ENCODE results near the gene ADRB1. TPM values are rescaled to one million over a fixed set of nuclear protein-coding genes. Genes with fewer than 3 reads are reported as not detected.
A peak's percentile ranks its signal among the peaks of the same experiment; 100 is the strongest.

Gene ADRB1
- total RNA-seq, 2 donors from 2014 or later: 32.8 to 49.8 TPM

DNA sequence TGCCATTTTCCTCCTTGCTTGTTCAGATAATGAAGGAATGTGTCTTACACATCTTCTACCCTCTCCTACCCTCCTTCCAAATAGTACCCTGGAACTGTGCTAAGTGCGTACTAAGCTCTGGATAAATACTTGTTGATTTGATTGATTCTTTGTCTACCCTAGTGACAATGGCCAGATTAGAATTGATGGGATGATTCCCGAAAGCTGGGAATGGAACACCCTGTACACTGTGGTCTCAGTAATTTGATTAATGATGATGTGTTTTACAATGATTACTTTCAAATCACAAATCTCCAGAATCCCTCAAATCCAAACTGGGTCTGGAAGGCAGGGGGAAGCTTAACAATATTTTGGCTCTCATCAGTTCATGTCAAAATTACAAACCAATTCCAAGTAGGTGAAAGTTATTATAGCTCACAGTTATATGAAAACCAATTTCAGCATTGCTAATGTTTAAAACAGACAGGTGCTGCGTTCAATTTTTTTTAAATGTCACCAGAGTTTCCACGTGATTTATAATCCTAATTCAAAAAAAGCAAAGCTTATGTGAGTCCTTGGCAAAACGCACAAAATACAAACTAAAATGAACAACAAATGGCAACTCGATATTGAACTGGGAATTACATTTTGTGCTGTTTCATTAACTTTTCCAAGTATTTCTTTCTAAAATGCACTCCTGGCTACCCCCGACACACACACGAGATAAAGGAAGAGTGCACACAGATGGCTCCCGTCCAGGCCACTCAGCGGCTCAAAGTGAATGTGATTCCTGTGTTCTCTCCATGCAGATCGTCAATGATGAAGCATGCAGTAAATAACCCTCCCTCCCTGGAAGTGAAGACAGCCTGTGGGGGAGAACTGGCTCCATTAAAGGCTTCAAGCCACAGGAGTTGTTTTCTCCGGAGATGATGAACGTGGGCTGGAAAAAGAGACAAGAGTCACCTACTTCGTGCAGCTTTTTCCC is 21.7 kb upstream of the ADRB1 start:
- Histone ChIP-seq H3K4me3 (no peak overlapping the region), H3K27ac (peak overlapping the region; percentile 60 to 81), H3K36me3 (no peaks in the 10 kb centered on the region), H3K4me1 (peaks cover 0 to 40% of the 10 kb centered on the region in 2 donors), H3K27me3 (no peaks in the 10 kb centered on the region), H3K9me3 (no peaks in the 10 kb centered on the region)
- TF ChIP-seq, protein P1, sequence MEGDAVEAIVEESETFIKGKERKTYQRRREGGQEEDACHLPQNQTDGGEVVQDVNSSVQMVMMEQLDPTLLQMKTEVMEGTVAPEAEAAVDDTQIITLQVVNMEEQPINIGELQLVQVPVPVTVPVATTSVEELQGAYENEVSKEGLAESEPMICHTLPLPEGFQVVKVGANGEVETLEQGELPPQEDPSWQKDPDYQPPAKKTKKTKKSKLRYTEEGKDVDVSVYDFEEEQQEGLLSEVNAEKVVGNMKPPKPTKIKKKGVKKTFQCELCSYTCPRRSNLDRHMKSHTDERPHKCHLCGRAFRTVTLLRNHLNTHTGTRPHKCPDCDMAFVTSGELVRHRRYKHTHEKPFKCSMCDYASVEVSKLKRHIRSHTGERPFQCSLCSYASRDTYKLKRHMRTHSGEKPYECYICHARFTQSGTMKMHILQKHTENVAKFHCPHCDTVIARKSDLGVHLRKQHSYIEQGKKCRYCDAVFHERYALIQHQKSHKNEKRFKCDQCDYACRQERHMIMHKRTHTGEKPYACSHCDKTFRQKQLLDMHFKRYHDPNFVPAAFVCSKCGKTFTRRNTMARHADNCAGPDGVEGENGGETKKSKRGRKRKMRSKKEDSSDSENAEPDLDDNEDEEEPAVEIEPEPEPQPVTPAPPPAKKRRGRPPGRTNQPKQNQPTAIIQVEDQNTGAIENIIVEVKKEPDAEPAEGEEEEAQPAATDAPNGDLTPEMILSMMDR (IDR thresholded peaks at IDR 0.05): no peak
- peak; percentile 76 for DNase-seq (ENCODE audit: low spot score)

DNA sequence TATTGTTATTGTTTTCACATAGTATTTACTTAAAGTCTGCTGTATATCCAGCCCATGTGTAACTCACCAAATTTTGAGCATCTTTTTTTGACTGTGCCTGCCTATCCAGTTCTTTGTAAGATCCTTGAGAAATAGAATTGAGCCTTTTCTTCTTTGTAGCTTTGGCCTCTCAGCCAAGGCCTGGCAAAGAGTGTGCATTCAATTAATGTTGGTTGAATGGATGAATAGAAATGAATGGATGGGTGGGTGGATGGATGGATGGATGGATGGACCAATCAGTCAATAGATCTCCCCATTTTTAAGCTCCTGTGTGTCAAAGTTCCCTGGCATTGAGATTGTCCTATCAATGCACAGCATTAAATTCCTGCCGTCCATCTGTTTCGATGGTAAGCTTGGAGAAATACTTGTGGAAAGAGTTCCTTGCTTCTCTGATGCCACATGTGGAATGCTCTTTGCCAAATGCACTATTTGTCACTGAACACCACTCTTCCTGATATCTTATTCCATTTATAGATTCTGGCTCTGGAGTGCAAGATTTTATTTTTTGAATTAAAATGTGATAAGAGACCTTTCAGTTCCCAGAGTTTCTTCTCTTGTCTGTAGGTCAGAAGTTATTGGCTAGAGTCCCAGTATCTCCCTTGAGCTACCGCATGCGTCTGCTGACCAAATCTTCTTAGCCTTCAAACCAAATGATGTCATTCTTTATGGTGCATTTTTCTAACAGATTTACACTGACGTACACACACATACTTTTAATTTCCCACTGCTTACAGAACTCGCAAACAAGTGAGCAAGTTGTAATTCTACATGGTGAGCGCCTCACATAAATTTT is 20.7 kb upstream of the ADRB1 start:
- H3K27ac ChIP-seq: peak overlapping the region; percentile 60 to 81
- H3K9me3 ChIP-seq: no peaks in the 10 kb centered on the region
- DNase-seq (ENCODE audit: low spot score): no peak
- peaks cover 0 to 40% of the 10 kb centered on the region in 2 donors for H3K4me1 ChIP-seq
- H3K27me3 ChIP-seq: no peaks in the 10 kb centered on the region
- H3K4me3 ChIP-seq: no peak overlapping the region
- no peaks in the 10 kb centered on the region for H3K36me3 ChIP-seq
- TF ChIP-seq, protein P1 (IDR thresholded peaks at IDR 0.05): no peak

DNA sequence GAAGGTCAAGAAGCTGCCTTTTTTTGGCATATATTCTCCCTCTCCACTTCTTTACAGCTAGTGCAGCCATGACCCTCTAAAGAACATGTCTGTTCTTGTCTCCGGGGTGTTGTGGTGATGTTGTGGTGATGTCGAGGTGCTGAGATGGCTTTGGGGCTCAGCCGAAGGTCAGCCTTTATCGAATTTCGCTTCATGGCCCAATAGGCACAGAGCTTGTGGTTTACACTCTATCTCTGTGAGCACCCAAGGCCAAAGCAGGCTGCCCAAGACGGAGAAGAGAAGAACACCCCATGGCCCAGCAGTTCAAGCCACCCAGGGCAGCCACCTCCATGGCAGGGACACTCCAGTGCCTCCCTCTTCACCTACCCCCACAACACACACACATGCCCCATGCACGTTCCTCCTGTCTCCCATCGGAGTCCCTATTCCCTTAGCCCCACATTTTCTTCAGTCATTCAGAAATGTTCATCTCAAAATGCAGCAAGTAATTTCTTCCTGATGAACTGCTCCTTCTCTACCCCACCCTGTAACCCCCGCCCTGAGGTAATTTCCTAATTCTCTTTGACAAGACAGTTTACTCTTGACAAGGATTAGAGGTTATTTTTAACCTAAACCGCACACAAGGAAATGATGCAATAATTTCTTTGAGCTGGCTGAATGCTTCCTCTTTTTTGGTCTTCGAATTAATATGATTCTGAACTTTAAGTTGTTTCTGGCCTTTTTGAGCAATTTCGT is 18.6 kb upstream of the ADRB1 start:
- peak overlapping the region in 1 of 2 donors; percentile 51 for H3K27ac ChIP-seq
- no peaks in the 10 kb centered on the region for H3K27me3 ChIP-seq
- TF ChIP-seq, protein P1 (IDR thresholded peaks at IDR 0.05): no peak
- H3K4me3 ChIP-seq: no peak overlapping the region
- no peaks in the 10 kb centered on the region for H3K9me3 ChIP-seq
- no peaks in the 10 kb centered on the region for H3K36me3 ChIP-seq
- DNase-seq (ENCODE audit: low spot score): no peak
- H3K4me1 ChIP-seq: peaks cover 0 to 40% of the 10 kb centered on the region in 2 donors

GRCh38 chr10:114025611-114026130 is 18.0 kb upstream of the ADRB1 start:
- TF ChIP-seq, protein P1 (IDR thresholded peaks at IDR 0.05): no peak
- Histone ChIP-seq H3K27ac (peak overlapping the region in 1 of 2 donors; percentile 67), H3K27me3 (no peaks in the 10 kb centered on the region), H3K4me1 (peaks cover 0 to 40% of the 10 kb centered on the region in 2 donors), H3K36me3 (no peaks in the 10 kb centered on the region), H3K9me3 (no peaks in the 10 kb centered on the region), H3K4me3 (no peak overlapping the region)
- DNase-seq (ENCODE audit: low spot score): no peak
